HG03135 (cell line): ENCODE results near the gene TEPSIN.

Source experiments
- ATAC-seq: cut with Tn5 transposase; IDR thresholded peaks from one replicate; pipeline ENCODE4 v1.9.1; 2021; ENCODE audit warnings: mild to moderate bottlenecking, moderate library complexity; ENCODE audit not compliant: unreplicated experiment

TEPSIN gene

GRCh38 chr17:81222620-81222905 lies 16.3 kb downstream of the TEPSIN start:
- ATAC-seq: no peak

GRCh38 chr17:81221842-81222619 lies 16.8 kb downstream of the TEPSIN start:
- ATAC-seq: peak; percentile 4

GRCh38 chr17:81221371-81221841 lies 17.4 kb downstream of the TEPSIN start:
- ATAC-seq: no peak

GRCh38 chr17:81219476-81220180 lies 19.2 kb downstream of the TEPSIN start:
- ATAC-seq: no peak

GRCh38 chr17:81218991-81219390 lies 19.9 kb downstream of the TEPSIN start:
- ATAC-seq: no peak

- no peak for ATAC-seq
These were observed 20.4 kb downstream of the TEPSIN start for GRCh38 chr17:81218459-81218858.

GRCh38 chr17:81217491-81217890 lies 21.4 kb downstream of the TEPSIN start:
- no peak for ATAC-seq

- no peak for ATAC-seq
These were observed 24.9 kb downstream of the TEPSIN start for GRCh38 chr17:81213978-81214377.

GRCh38 chr17:81212365-81212764 lies 26.5 kb downstream of the TEPSIN start:
- ATAC-seq: no peak

GRCh38 chr17:81210868-81211267 lies 28.0 kb downstream of the TEPSIN start:
- no peak for ATAC-seq

- ATAC-seq: no peak
These were observed 28.4 kb downstream of the TEPSIN start for GRCh38 chr17:81210466-81210865.

GRCh38 chr17:81209141-81209540 lies 29.7 kb downstream of the TEPSIN start:
- no peak for ATAC-seq

- no peak for ATAC-seq
These were observed 30.2 kb downstream of the TEPSIN start for GRCh38 chr17:81208651-81209050.

GRCh38 chr17:81207610-81208581 lies 31.0 kb downstream of the TEPSIN start:
- no peak for ATAC-seq

- no peak for ATAC-seq
These were observed 32.2 kb downstream of the TEPSIN start for GRCh38 chr17:81206657-81207056.

- ATAC-seq: no peak
These were observed 32.7 kb downstream of the TEPSIN start for GRCh38 chr17:81206166-81206565.

- ATAC-seq: no peak
These were observed 34.3 kb downstream of the TEPSIN start for GRCh38 chr17:81204578-81204977.

- no peak for ATAC-seq
These were observed 35.7 kb downstream of the TEPSIN start for GRCh38 chr17:81203136-81203535.

GRCh38 chr17:81202318-81202717 lies 36.5 kb downstream of the TEPSIN start:
- ATAC-seq: no peak

GRCh38 chr17:81200695-81201580 lies 37.9 kb downstream of the TEPSIN start:
- no peak for ATAC-seq
